Hippocampal formation (tissue), 2 donors: ENCODE measurements around the gene PIF1.

Experiments used
- DNase-seq, 2 donors: peaks; one replicate each; lab custom pipeline; 2025; lab: John Stamatoyannopoulos, UW

Gene PIF1

DNA sequence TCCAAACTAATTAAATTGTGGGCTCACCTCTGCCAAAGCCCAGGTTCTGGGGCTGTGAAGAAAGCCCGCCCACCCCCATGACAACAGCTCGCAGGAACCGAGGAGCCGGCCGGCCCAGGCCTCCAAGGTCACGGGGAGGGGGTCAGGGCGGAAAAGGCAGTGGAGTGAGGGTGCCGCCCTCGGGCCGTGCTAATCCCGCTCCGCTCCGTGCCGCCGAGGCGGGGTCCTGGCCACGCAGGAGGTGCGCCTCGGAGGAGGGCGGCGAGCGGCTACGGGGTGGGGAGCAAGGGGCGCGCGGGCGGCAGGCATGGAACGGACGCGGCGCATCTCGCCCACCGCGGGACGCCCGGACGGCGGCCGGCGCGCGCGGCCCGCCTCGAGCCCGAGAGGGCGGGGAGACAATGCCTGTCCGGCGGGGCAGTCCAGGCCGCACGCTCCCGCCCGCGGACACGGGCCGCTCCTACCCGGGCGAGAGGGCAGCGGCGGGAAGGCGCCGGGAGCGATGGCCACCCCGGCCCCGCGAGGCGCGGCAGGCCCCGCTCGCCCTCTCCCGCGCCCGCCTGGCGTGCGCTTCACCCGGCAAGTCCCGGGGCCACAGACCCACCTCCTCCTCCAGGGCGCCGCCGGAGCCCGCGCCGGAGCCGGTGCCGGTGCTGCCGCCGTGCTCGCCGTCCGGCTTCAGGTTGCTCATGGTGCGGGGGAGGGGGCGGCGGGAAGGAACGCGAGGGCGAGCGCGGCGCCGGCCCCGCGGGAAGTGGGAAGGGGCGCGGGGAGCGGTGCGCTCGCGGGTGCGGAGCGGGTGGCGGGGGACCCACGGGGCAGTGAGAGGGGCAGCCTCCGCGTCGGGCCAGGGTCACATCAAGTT, 50.6 kb downstream of the PIF1 start:
- no peak for DNase-seq

GRCh38 chr15:64774037-64774628, 51.3 kb downstream of the PIF1 start:
- no peak for DNase-seq

DNA sequence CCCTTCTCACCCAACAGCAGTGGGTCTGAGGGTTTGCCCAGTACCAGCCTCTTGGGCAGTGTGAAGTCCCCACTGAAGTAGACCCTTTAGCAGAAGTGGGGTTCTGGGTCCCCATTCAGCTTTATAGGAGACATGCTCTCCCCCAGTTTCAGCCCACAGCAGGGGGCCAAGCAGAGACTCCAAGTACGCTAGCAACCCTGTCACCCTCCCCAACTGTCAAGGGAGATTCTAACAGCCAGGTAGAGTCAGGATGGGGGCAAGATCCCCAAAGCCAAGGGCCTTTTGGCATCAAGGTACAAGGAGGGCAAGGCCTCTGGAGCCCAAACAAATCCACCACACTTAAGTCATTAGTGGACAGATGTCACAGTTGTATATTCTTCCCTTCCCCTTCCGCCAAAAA, 51.8 kb downstream of the PIF1 start:
- no peak for DNase-seq

DNA sequence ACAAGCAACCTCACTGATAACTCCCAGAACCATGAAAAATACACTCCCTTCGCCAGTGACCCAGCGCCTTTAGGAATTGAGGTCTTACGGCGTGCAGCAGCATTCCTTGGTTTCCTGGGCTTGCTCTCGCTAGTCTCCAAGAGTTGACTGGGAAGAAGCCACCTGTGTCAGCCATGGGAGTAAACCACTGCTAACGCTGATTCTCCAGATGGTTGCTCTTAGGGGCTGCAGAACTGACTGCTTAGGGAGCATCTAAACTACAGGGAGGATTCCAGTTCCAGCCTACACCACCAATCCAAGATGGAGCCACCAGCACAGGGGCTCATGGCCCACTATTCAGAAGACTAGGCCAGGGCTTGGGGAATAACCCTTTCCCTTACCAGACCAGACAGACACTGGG, 52.5 kb downstream of the PIF1 start:
- DNase-seq = no peak

GRCh38 chr15:64772488-64772887, 53.0 kb downstream of the PIF1 start:
- DNase-seq = no peak

DNA sequence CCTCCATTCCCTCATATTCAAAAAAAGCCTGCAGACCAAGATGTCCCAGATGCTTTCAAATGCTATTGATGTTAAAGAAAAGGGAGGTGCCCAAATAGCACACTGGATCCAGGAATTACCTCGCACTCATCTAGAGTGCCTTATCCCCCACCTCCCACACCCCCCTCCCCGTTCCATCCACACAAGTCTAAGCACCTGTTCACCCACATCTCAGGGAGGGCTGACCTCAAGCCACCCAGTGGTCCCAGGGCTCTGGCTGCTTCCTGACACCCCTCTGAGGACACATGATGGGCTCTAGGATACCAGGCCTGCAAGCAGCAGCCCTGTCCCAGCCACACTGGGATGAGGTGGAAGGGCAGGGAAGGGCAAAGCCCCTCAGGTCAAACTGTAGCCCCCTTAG, 54.8 kb downstream of the PIF1 start:
- DNase-seq = no peak

GRCh38 chr15:64767203-64767602, 58.2 kb downstream of the PIF1 start:
- no peak for DNase-seq

DNA sequence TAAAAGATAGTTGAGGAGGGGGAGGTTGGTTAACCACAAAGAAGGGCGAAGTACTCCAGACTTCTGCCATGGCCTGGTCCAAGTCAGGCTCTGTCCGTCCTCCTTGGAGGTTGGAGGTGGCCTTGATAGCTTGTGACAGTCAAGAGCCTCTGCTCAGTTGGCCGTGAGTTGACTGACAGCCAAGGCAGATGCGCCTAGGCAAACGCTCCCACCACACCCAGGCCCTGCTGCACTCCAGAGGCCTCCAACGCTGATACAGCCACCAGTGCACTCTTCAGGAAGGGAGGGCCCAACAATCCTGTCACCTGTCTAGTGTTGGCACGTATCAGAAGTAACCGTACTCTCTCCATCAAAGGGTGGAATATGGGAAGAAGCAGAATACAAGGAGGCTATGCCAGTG, 59.4 kb downstream of the PIF1 start:
- no peak for DNase-seq
